GM12878 (cell line): ENCODE data around the gene XIRP1. TPM values are rescaled to one million over a fixed set of nuclear protein-coding genes. Genes with fewer than 3 reads are reported as not detected.

Source experiments
- ATAC-seq: fragments of 200-7000 bp; cut with Tn5 transposase; 3 replicates; pipeline ENCODE4 v1.9.1; 2020; ENCODE audit warnings: mild to moderate bottlenecking, moderate library complexity
- BruUV-seq: library from RNA; stranded (reverse); fragments of 400-500 nt; replicated peaks from 2 replicates; lab custom pipeline; 2021; lab: Mats Ljungman, UMichigan
- CTCF ChIA-PET: fragments of 300-600 bp; sonication (Branson Sonifier 250); formaldehyde crosslinking; extraction: SDS; loops from one replicate; lab custom pipeline; 2021; ENCODE audit warnings: inconsistent platforms; lab: Yijun Ruan, JAX
- POLR2A ChIA-PET: fragments of 350-600 bp; formaldehyde crosslinking; extraction: SDS; loops from one replicate; lab custom pipeline; 2021; ENCODE audit warnings: inconsistent platforms; lab: Charles Lee
- RAD21 ChIA-PET: fragments of 300-600 bp; sonication (Branson Sonifier 250); formaldehyde crosslinking; loops from one replicate; lab custom pipeline; 2023; ENCODE audit warnings: antibody characterized with exemption; ENCODE audit not compliant: unreplicated experiment; lab: Charles Lee
- SMC1A ChIA-PET: fragments of 300-600 bp; sonication (Branson Sonifier 250); formaldehyde crosslinking; loops from one replicate; lab custom pipeline; 2023; ENCODE audit not compliant: unreplicated experiment, uncharacterized antibody; lab: Charles Lee
- DNase-seq: peaks from one replicate; pipeline ENCODE4 v3.0.0-alpha.2; 2011; ENCODE audit warnings: low read depth, low spot score
- FAIRE-seq: peaks from 3 replicates; lab custom pipeline; 2011; peaks lifted over from hg19 to GRCh38; lab: Jason Lieb, UNC
- H2AFZ ChIP-seq: 2 replicates; pipeline ENCODE4 v1.6.0; 2011; ENCODE audit warnings: low read depth, low read length, control low read depth; ENCODE audit not compliant: control insufficient read depth
- H3K27ac ChIP-seq: 2 replicates; pipeline ENCODE4 v1.5.1; 2011; ENCODE audit warnings: control low read depth; ENCODE audit not compliant: control insufficient read depth, insufficient read depth
- H3K27me3 ChIP-seq, 2 experiments: replicated peaks in 1 of 2; 2 replicates each; pipeline versions ENCODE4 v1.6.0 to v1.6.1; 2011; ENCODE audit warnings: low read length in 1 of 2; ENCODE audit not compliant: control insufficient read depth in 2 of 2, insufficient read depth in 2 of 2
- H3K36me3 ChIP-seq, 2 experiments: 2 replicates each; pipeline ENCODE4 v1.5.1; 2011; ENCODE audit warnings: low read length in 1 of 2; ENCODE audit not compliant: control insufficient read depth in 2 of 2, insufficient read depth in 2 of 2
- H3K4me1 ChIP-seq: 2 replicates; pipeline ENCODE4 v1.6.1; 2011; ENCODE audit warnings: mild to moderate bottlenecking, low read length, moderate library complexity, mixed read lengths; ENCODE audit not compliant: control insufficient read depth, insufficient read depth
- H3K4me2 ChIP-seq: 2 replicates; pipeline ENCODE4 v1.6.0; 2011; ENCODE audit warnings: control low read depth; ENCODE audit not compliant: control insufficient read depth, insufficient read depth
- H3K4me3 ChIP-seq: fragments of 200-600 bp; sonication (generic); 2 replicates; pipeline ENCODE4 v1.5.1; 2016
- H3K79me2 ChIP-seq: 2 replicates; pipeline ENCODE4 v1.6.0; 2011; ENCODE audit warnings: low read length; ENCODE audit not compliant: control insufficient read depth, insufficient read depth
- H3K9ac ChIP-seq: 2 replicates; pipeline ENCODE4 v1.8.0; 2011; ENCODE audit warnings: low read length, control low read depth, mixed read lengths; ENCODE audit not compliant: control insufficient read depth, insufficient read depth
- H3K9me3 ChIP-seq: replicated peaks from 3 replicates; pipeline ENCODE4 v1.5.1; 2011; ENCODE audit warnings: mild to moderate bottlenecking, low read length; ENCODE audit not compliant: control insufficient read depth, insufficient read depth
- H4K20me1 ChIP-seq: 2 replicates; pipeline ENCODE4 v1.6.0; 2011; ENCODE audit not compliant: control insufficient read depth, insufficient read depth
- BACH1 ChIP-seq: fragments of 450-650 bp; IDR thresholded peaks from 2 replicates; pipeline ENCODE4 v1.6.1; 2017; ENCODE audit warnings: mild to moderate bottlenecking, borderline replicate concordance
- BHLHE40 ChIP-seq, 2 experiments: fragments of 450-650 bp in 1 of 2; IDR thresholded peaks; 2 replicates each; pipeline ENCODE4 v1.6.1; 2011 to 2017; ENCODE audit warnings: low read depth in 2 of 2, borderline replicate concordance in 1 of 2, improper control_type of control experiment in 1 of 2, low read length in 1 of 2, mild to moderate bottlenecking in 1 of 2
- CHD1 ChIP-seq: IDR thresholded peaks from 2 replicates; pipeline ENCODE4 v1.6.1; 2012; ENCODE audit warnings: low read depth, low read length, improper control_type of control experiment
- CREM ChIP-seq: IDR thresholded peaks from 2 replicates; pipeline ENCODE4 v1.6.1; 2014; ENCODE audit warnings: antibody characterized with exemption, low read depth
- DPF2 ChIP-seq: fragments of 450-650 bp; IDR thresholded peaks from 2 replicates; pipeline ENCODE4 v1.6.1; 2017; ENCODE audit warnings: mild to moderate bottlenecking
- GATAD2B ChIP-seq: fragments of 450-650 bp; conservative IDR thresholded peaks from 2 replicates; pipeline ENCODE4 v1.6.1; 2017; ENCODE audit warnings: low read depth, mild to moderate bottlenecking, moderate library complexity
- HCFC1 ChIP-seq: fragments of 150-350 bp; IDR thresholded peaks from 2 replicates; pipeline ENCODE4 v1.6.1; 2014; ENCODE audit warnings: low read length
- HDGF ChIP-seq: fragments of 450-650 bp; IDR thresholded peaks from 2 replicates; pipeline ENCODE4 v1.6.1; 2016; ENCODE audit warnings: antibody characterized with exemption
- IKZF1 ChIP-seq: fragments of 450-650 bp; conservative IDR thresholded peaks from 2 replicates; pipeline ENCODE4 v1.6.1; 2017; ENCODE audit warnings: antibody characterized with exemption, mild to moderate bottlenecking
- IKZF2 ChIP-seq, 2 experiments: fragments of 450-650 bp; IDR thresholded peaks; 2 replicates each; pipeline ENCODE4 v1.6.1; 2017; ENCODE audit warnings: mild to moderate bottlenecking in 2 of 2, moderate library complexity in 2 of 2
- JUNB ChIP-seq: IDR thresholded peaks from 2 replicates; pipeline ENCODE4 v1.6.1; 2016; ENCODE audit warnings: antibody characterized with exemption, mild to moderate bottlenecking
- JUND ChIP-seq: IDR thresholded peaks from 2 replicates; pipeline ENCODE4 v1.6.1; 2012; ENCODE audit warnings: low read depth, mild to moderate bottlenecking, low read length, improper control_type of control experiment, moderate library complexity
- LARP7 ChIP-seq: fragments of 450-650 bp; IDR thresholded peaks from 2 replicates; pipeline ENCODE4 v1.6.1; 2017; ENCODE audit warnings: mild to moderate bottlenecking
- NBN ChIP-seq: fragments of 450-650 bp; IDR thresholded peaks from 2 replicates; pipeline ENCODE4 v1.6.1; 2016
- NFIC ChIP-seq: IDR thresholded peaks from 2 replicates; pipeline ENCODE4 v1.6.1; 2012; ENCODE audit warnings: low read depth, mild to moderate bottlenecking, inconsistent platforms, low read length, moderate library complexity
- POLR2A ChIP-seq: IDR thresholded peaks from 2 replicates; pipeline ENCODE4 v1.6.1; 2011; ENCODE audit warnings: low read depth, mild to moderate bottlenecking, low read length
- POLR2AphosphoS5 ChIP-seq: IDR thresholded peaks from 2 replicates; pipeline ENCODE4 v1.6.1; 2011; ENCODE audit warnings: mild to moderate bottlenecking, low read length, inconsistent platforms
- SIN3A ChIP-seq: IDR thresholded peaks from 2 replicates; pipeline ENCODE4 v1.6.1; 2012; ENCODE audit warnings: low read depth, low read length, improper control_type of control experiment
- SIX5 ChIP-seq: IDR thresholded peaks from 2 replicates; pipeline ENCODE4 v1.6.1; 2011; ENCODE audit warnings: mild to moderate bottlenecking, low read depth, low read length, moderate library complexity; ENCODE audit not compliant: severe bottlenecking
- TCF3 ChIP-seq: IDR thresholded peaks from 2 replicates; pipeline ENCODE4 v1.6.1; 2012; ENCODE audit warnings: low read depth, mild to moderate bottlenecking, low read length, borderline replicate concordance; ENCODE audit not compliant: insufficient read depth
- YY1 ChIP-seq: IDR thresholded peaks from 2 replicates; pipeline ENCODE4 v1.6.1; 2011; ENCODE audit warnings: low read depth, mild to moderate bottlenecking, low read length
- WGBS: methylation state at CpG from one replicate; pipeline ENCODE4 v1.1.6; 2016; ENCODE audit warnings: low lambda C conversion rate; ENCODE audit not compliant: insufficient replicate concordance, insufficient coverage; ENCODE audit errors: missing lambda C conversion rate; 5-methylcytosine and 5-hydroxymethylcytosine counted together
- in situ Hi-C: fragments of 300-500 bp; cut with MboI; formaldehyde crosslinking; loops from 9 replicates; pipeline ENCODE4 v1.14.3; 2018; ENCODE audit warnings: mixed read lengths
- intact Hi-C: fragments of 100-400 bp; cut with micrococcal nuclease; formaldehyde crosslinking; loops from one replicate; pipeline ENCODE4 v1.14.2; 2022; ENCODE audit not compliant: unreplicated experiment
- polyA plus RNA-seq, 11 experiments: library from polyadenylated mRNA; depleted of rRNA in 4 of 11; unstranded in 6 of 11; stranded (reverse) in 5 of 11; fragments of >200 nt; fragmentation: Nextera tagmentation in 4 of 11; fragmentation: Illumina TruSeq in 1 of 11; extraction: Ambion mirVana in 4 of 11; extraction: Trizol in 1 of 11; gene quantifications; 1 replicate in 1 of 11; 2 replicates in 10 of 11; pipeline versions ENCODE4 v1.2.1 to v1.2.3, GENCODE V29; 2011 to 2016; ENCODE audit warnings: inconsistent platforms in 2 of 11, missing spikeins in 2 of 11, low read depth in 1 of 11
- total RNA-seq, 4 experiments: library from RNA; depleted of rRNA in 3 of 4; stranded (reverse); fragments of >200 nt in 3 of 4; fragmentation: Illumina TruSeq in 1 of 4; extraction: Trizol in 1 of 4; gene quantifications; 2 replicates each; pipeline versions ENCODE4 v1.2.1 to v1.2.3, GENCODE V29; 2013 to 2021
- TF ChIP-seq, protein P1 (sequence below): fragments of 450-650 bp; formaldehyde crosslinking; IDR thresholded peaks from 2 replicates; pipeline ENCODE4 v1.4.0; 2020; ENCODE audit warnings: mild to moderate bottlenecking, moderate library complexity

The XIRP1 gene
- total and polyA plus RNA-seq, 10 of the 15 experiments (the other 5 are each of a cell fraction or from before 2014, with no cell fraction given): 0.03 to 0.38 (median 0.08) TPM; not detected in 1

DNA sequence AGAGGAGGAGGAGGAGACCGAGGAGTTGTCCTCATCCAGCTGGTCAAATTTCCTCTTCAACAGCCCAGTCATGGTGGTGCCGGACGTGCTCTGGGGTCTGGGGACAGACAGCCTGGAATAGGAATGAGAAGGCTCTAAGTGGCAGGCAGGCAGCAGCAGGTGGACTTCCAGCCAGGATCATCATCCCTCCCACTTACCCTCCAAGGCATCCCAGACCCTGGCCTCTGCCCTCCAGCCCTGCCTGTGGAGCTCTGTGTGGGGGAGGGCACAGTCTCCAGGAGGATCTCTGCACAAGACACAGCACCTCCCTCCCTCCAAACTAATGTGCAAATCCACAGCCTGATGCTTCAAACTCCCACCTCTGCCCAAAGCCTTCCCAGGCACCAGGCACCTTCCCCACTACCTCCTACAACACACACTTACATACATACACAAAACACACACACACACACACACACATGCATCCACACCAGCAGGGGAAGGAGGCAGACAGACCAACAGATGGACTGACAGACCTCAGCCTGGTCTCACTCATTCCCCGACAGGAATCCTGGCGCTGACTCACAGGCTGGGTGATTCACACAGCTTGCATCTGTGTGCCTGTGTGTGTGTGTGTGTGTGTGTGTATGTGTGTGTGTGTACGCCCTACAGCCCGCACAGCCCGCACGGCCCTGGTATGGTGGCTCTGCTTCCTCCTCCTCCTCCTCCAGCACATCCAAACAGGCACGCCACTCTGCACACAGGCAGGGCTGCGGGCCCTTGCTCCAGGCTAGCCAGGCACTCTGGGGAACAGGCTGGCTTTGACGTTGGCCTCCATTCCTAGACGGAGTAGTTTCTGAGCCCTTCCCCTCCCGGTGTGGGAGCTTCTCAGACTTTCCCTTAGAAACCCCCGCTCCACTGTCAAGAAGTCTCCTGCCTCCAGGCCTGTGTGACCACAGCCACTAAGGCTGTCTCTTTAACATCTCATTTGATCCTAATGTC, 45.5 kb downstream of the XIRP1 start:
- SMC1A ChIA-PET: interaction anchor here (0.7 to 4.9 kb wide), 17 partner anchors 10 to 141 kb away, joined by 3 to 20 read pairs (median 3); no protein-coding TSS in a partner anchor
- DNase-seq (no peak), ATAC-seq (peak; percentile 38), FAIRE-seq (no peak)
- Histone ChIP-seq H3K27me3 (no peaks in the 10 kb centered on the region), H3K9ac (peak overlapping the region; percentile 85), H3K79me2 (peaks cover 74% of the 10 kb centered on the region), H3K4me2 (peak overlapping the region; percentile 97), H3K4me3 (peak overlapping the region; percentile 85), H3K36me3 (peaks cover 15 to 23% of the 10 kb centered on the region in 2 experiments), H3K27ac (peak overlapping the region; percentile 99), H3K4me1 (peaks cover 45% of the 10 kb centered on the region), H2AFZ (peak overlapping the region; percentile 15), H4K20me1 (no peaks in the 10 kb centered on the region; the same call in 1 of the 2 replicates), H3K9me3 (no peaks in the 10 kb centered on the region)
- BruUV-seq: no TSS peak
- POLR2A ChIA-PET: interaction anchor here (0.5 to 2.5 kb wide), 9 partner anchors 9 to 145 kb away, joined by 3 to 11 read pairs (median 3); partner anchors contain the start of genes GORASP1 and TTC21A
- CTCF ChIA-PET: interaction anchor here (0.9 to 4.4 kb wide), 11 partner anchors 11 to 231 kb away, joined by 3 to 27 read pairs (median 4); no protein-coding TSS in a partner anchor
- intact Hi-C loops: no loop called here
- in situ Hi-C loops: no loop called here
- RAD21 ChIA-PET: interaction anchor here (1.0 to 3.2 kb wide), 11 partner anchors 11 to 200 kb away, joined by 3 to 14 read pairs (median 4); partner anchors contain the start of gene TTC21A
- 22% methylated on average over 13 of the region's 15 CpGs for WGBS
- TF ChIP-seq DPF2: peak; percentile 43; the same call in 1 of the 2 replicates
- peak; percentile 54; the same call in 1 of the 2 replicates for TF ChIP-seq CREM
- TF ChIP-seq, protein P1, sequence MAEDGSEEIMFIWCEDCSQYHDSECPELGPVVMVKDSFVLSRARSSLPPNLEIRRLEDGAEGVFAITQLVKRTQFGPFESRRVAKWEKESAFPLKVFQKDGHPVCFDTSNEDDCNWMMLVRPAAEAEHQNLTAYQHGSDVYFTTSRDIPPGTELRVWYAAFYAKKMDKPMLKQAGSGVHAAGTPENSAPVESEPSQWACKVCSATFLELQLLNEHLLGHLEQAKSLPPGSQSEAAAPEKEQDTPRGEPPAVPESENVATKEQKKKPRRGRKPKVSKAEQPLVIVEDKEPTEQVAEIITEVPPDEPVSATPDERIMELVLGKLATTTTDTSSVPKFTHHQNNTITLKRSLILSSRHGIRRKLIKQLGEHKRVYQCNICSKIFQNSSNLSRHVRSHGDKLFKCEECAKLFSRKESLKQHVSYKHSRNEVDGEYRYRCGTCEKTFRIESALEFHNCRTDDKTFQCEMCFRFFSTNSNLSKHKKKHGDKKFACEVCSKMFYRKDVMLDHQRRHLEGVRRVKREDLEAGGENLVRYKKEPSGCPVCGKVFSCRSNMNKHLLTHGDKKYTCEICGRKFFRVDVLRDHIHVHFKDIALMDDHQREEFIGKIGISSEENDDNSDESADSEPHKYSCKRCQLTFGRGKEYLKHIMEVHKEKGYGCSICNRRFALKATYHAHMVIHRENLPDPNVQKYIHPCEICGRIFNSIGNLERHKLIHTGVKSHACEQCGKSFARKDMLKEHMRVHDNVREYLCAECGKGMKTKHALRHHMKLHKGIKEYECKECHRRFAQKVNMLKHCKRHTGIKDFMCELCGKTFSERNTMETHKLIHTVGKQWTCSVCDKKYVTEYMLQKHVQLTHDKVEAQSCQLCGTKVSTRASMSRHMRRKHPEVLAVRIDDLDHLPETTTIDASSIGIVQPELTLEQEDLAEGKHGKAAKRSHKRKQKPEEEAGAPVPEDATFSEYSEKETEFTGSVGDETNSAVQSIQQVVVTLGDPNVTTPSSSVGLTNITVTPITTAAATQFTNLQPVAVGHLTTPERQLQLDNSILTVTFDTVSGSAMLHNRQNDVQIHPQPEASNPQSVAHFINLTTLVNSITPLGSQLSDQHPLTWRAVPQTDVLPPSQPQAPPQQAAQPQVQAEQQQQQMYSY (CRISPR knock-in tag): no peak
- no peak for TF ChIP-seq JUND
- TF ChIP-seq SIX5: no peak
- peak in 1 of 2 experiments; percentile 54; a peak in 2 of 4 replicates for TF ChIP-seq IKZF2 (IDR thresholded peaks at IDR 0.05)
- peak; percentile 66 for TF ChIP-seq POLR2AphosphoS5
- peak; percentile 66 for TF ChIP-seq NBN
- TF ChIP-seq GATAD2B: 0 out of 2 replicates have a peak, but pooled peaks have one; percentile 33
- no peak for TF ChIP-seq HCFC1
- peak; percentile 19; the same call in 1 of the 2 replicates for TF ChIP-seq BACH1
- TF ChIP-seq NFIC: no peak
- TF ChIP-seq LARP7: 0 out of 2 replicates have a peak, but pooled peaks have one; percentile 24
- TF ChIP-seq IKZF1: peak; percentile 47; the same call in 1 of the 2 replicates
- peak; percentile 85 for TF ChIP-seq TCF3
- TF ChIP-seq BHLHE40 (IDR thresholded peaks at IDR 0.05; ENCODE audit: borderline replicate concordance in 1 of 2, low read depth in 2 of 2, low read length in 1 of 2): peak in 1 of 2 experiments; percentile 35; a peak in 2 of 4 replicates
- TF ChIP-seq JUNB: 0 out of 2 replicates have a peak, but pooled peaks have one; percentile 35
- peak; percentile 41; the same call in 1 of the 2 replicates for TF ChIP-seq YY1
- TF ChIP-seq SIN3A: no peak
- TF ChIP-seq POLR2A: peak; percentile 57
- TF ChIP-seq CHD1: no peak
- peak; percentile 87 for TF ChIP-seq HDGF
